GM23248 (cell line): ENCODE measurements around the gene ETHE1. TPM values are rescaled to one million over a fixed set of nuclear protein-coding genes. Genes with fewer than 3 reads are reported as not detected.
A peak's percentile ranks its signal among the peaks of the same experiment; 100 is the strongest.

Experiments
- DNase-seq: peaks from one replicate; pipeline ENCODE4 v3.0.0-alpha.2; 2015
- H2AFZ ChIP-seq: fragments of 200-600 bp; sonication (generic); 2 replicates; pipeline ENCODE4 v1.6.1; 2016; ENCODE audit warnings: antibody characterized with exemption
- H3F3A ChIP-seq: fragments of 200-600 bp; sonication (generic); 2 replicates; pipeline ENCODE4 v1.6.1; 2016; ENCODE audit warnings: mild to moderate bottlenecking, antibody characterized with exemption, mixed run types; ENCODE audit not compliant: insufficient read depth
- H3K27ac ChIP-seq: fragments of 200-600 bp; sonication (generic); 2 replicates; pipeline ENCODE4 v1.5.1; 2016; ENCODE audit warnings: mild to moderate bottlenecking
- H3K27me3 ChIP-seq: fragments of 200-600 bp; sonication (generic); replicated peaks from 2 replicates; pipeline ENCODE4 v1.6.1; 2016; ENCODE audit warnings: mild to moderate bottlenecking; ENCODE audit not compliant: insufficient read depth
- H3K36me3 ChIP-seq: fragments of 200-600 bp; sonication (generic); 2 replicates; pipeline ENCODE4 v1.6.1; 2016; ENCODE audit warnings: low read depth, mild to moderate bottlenecking
- H3K4me1 ChIP-seq: fragments of 200-600 bp; sonication (generic); 2 replicates; pipeline ENCODE4 v1.6.1; 2016; ENCODE audit warnings: mild to moderate bottlenecking; ENCODE audit not compliant: insufficient read depth
- H3K4me2 ChIP-seq: fragments of 200-600 bp; sonication (generic); one replicate; pipeline ENCODE4 v1.6.1; 2016; ENCODE audit warnings: mild to moderate bottlenecking; ENCODE audit not compliant: unreplicated experiment
- H3K4me3 ChIP-seq: fragments of 200-600 bp; sonication (generic); 2 replicates; pipeline ENCODE4 v1.5.1; 2016; ENCODE audit warnings: mild to moderate bottlenecking
- H3K79me2 ChIP-seq: fragments of 200-600 bp; sonication (generic); 2 replicates; pipeline ENCODE4 v1.6.1; 2016; ENCODE audit warnings: mild to moderate bottlenecking; ENCODE audit not compliant: insufficient read depth
- H3K9ac ChIP-seq: fragments of 200-600 bp; sonication (generic); 2 replicates; pipeline ENCODE4 v1.6.1; 2016; ENCODE audit warnings: mild to moderate bottlenecking
- H3K9me2 ChIP-seq: fragments of 200-600 bp; sonication (generic); 2 replicates; pipeline ENCODE4 v1.6.1; 2016; ENCODE audit warnings: mixed run types, mild to moderate bottlenecking, moderate library complexity; ENCODE audit not compliant: insufficient read depth
- H3K9me3 ChIP-seq: fragments of 200-600 bp; sonication (generic); one replicate; pipeline ENCODE4 v1.6.1; 2017; ENCODE audit warnings: low read depth
- H4K20me1 ChIP-seq: fragments of 200-600 bp; sonication (generic); 2 replicates; pipeline ENCODE4 v1.6.0; 2016; ENCODE audit not compliant: insufficient read depth
- EZH2 ChIP-seq: fragments of 200-600 bp; sonication (generic); IDR thresholded peaks from 2 replicates; pipeline ENCODE4 v1.6.1; 2018; ENCODE audit warnings: antibody characterized with exemption, mild to moderate bottlenecking; ENCODE audit not compliant: insufficient read depth, poor library complexity, severe bottlenecking
- EZH2phosphoT487 ChIP-seq: fragments of 200-600 bp; sonication (generic); IDR thresholded peaks from 2 replicates; pipeline ENCODE4 v1.6.1; 2018; ENCODE audit warnings: antibody characterized with exemption, moderate library complexity, mild to moderate bottlenecking, low read depth; ENCODE audit not compliant: insufficient read depth
- WGBS, 2 experiments: methylation state at CpG; one replicate each; pipeline ENCODE4 v1.1.6; 2015 to 2017; ENCODE audit warnings: low lambda C conversion rate in 2 of 2, low coverage in 1 of 2; ENCODE audit errors: missing lambda C conversion rate in 2 of 2; 5-methylcytosine and 5-hydroxymethylcytosine counted together
- in situ Hi-C: fragments of 300-500 bp; cut with MboI; formaldehyde crosslinking; loops from 2 replicates; pipeline ENCODE4 v1.15.0; 2020
- polyA plus RNA-seq: library from polyadenylated mRNA; unstranded; fragments of >200 nt; fragmentation: Nextera tagmentation; extraction: Ambion mirVana; gene quantifications from 2 replicates; pipeline ENCODE4 v1.2.1, GENCODE V29; 2016
- total RNA-seq: library from RNA; depleted of rRNA; stranded (reverse); fragments of >200 nt; shearing (Covaris generic); gene quantifications from 2 replicates; pipeline ENCODE4 v1.2.3, GENCODE V29; 2014

ETHE1 gene
- total and polyA plus RNA-seq, 2 experiments from 2014 or later: 70.8 to 100.0 TPM

GRCh38 chr19:43505186-43505456, 21.9 kb downstream of the ETHE1 start:
- Histone ChIP-seq H3K4me1 (no peaks in the 10 kb centered on the region), H3K9ac (no peak overlapping the region), H3F3A (peaks cover 22% of the 10 kb centered on the region), H2AFZ (no peak overlapping the region; the same call in 1 of the 2 replicates), H3K36me3 (peaks cover 18% of the 10 kb centered on the region; the same call in 1 of the 2 replicates), H3K4me3 (peak overlapping the region; percentile 73; the same call in 1 of the 2 replicates), H3K27ac (no peak overlapping the region), H3K9me3 (no peaks in the 10 kb centered on the region), H3K79me2 (no peaks in the 10 kb centered on the region), H3K9me2 (no peaks in the 10 kb centered on the region), H4K20me1 (no peaks in the 10 kb centered on the region), H3K4me2 (peak overlapping the region; percentile 80), H3K27me3 (no peaks in the 10 kb centered on the region)
- no peak for DNase-seq
- in situ Hi-C loops: no loop called here
- TF ChIP-seq EZH2phosphoT487 (no peak), EZH2 (no peak)
- 89 to 96% methylated on average over 3 of the region's 3 CpGs for whole genome bisulfite sequencing, 2 experiments

- in situ Hi-C loops: no loop called here
- H3K4me2 ChIP-seq: peak within 1 kb of the TSS; percentile 80
- no peaks in the 10 kb centered on the region for H3K79me2 ChIP-seq
- H3F3A ChIP-seq: peaks cover 22% of the 10 kb centered on the region
- H3K9me2 ChIP-seq: no peaks in the 10 kb centered on the region
- peak within 1 kb of the TSS; percentile 70 for H3K9ac ChIP-seq
- no peaks in the 10 kb centered on the region for H3K27me3 ChIP-seq
- TF ChIP-seq EZH2phosphoT487 (no peak), EZH2 (no peak)
- no peaks in the 10 kb centered on the region for H4K20me1 ChIP-seq
- 8 to 9% methylated on average over 27 to 41 of the region's 42 CpGs for WGBS, 2 experiments
- peak within 1 kb of the TSS; percentile 74 for H2AFZ ChIP-seq
- H3K36me3 ChIP-seq: peaks cover 13% of the 10 kb centered on the region; the same call in 1 of the 2 replicates
- H3K9me3 ChIP-seq: no peaks in the 10 kb centered on the region
- peak; percentile 59 for DNase-seq
- H3K27ac ChIP-seq: peak within 1 kb of the TSS; percentile 30
- H3K4me3 ChIP-seq: peak within 1 kb of the TSS; percentile 73
- no peaks in the 10 kb centered on the region for H3K4me1 ChIP-seq
Observed at GRCh38 chr19:43504426-43505185, 22.4 kb downstream of the ETHE1 start, which contains the start of gene PHLDB3. Gene PHLDB3 (minus strand): TSS chr19:43504746. CDS start chr19:43504118, 628 bp downstream.

- peak; percentile 96 for DNase-seq
- H3K9me2 ChIP-seq: no peaks in the 10 kb centered on the region
- H3K4me1 ChIP-seq: no peaks in the 10 kb centered on the region
- peak overlapping the region; percentile 74 for H2AFZ ChIP-seq
- H3K79me2 ChIP-seq: no peaks in the 10 kb centered on the region
- H3K4me3 ChIP-seq: peak overlapping the region; percentile 73
- no peaks in the 10 kb centered on the region for H3K27me3 ChIP-seq
- H4K20me1 ChIP-seq: no peaks in the 10 kb centered on the region
- peak overlapping the region; percentile 70 for H3K9ac ChIP-seq
- WGBS, 2 experiments: 2% methylated on average over 42 to 61 of the region's 64 CpGs
- TF ChIP-seq EZH2phosphoT487 (no peak), EZH2 (no peak)
- no peaks in the 10 kb centered on the region for H3K9me3 ChIP-seq
- peak overlapping the region; percentile 30 for H3K27ac ChIP-seq
- H3F3A ChIP-seq: peaks cover 20% of the 10 kb centered on the region
- H3K4me2 ChIP-seq: peak overlapping the region; percentile 80
- in situ Hi-C loops: no loop called here
- H3K36me3 ChIP-seq: peaks cover 9% of the 10 kb centered on the region; the same call in 1 of the 2 replicates
Observed at GRCh38 chr19:43503501-43504425, 23.2 kb downstream of the ETHE1 start.

- TF ChIP-seq EZH2 (no peak), EZH2phosphoT487 (no peak)
- no peaks in the 10 kb centered on the region for H3K79me2 ChIP-seq
- H3K36me3 ChIP-seq: peaks cover 5% of the 10 kb centered on the region; the same call in 1 of the 2 replicates
- in situ Hi-C loops: no loop called here
- no peak for DNase-seq
- WGBS, 2 experiments: 89 to 96% methylated on average over 21 to 23 of the region's 23 CpGs
- H3K9ac ChIP-seq: no peak overlapping the region
- peak overlapping the region; percentile 80 for H3K4me2 ChIP-seq
- H3K4me3 ChIP-seq: no peak overlapping the region
- no peaks in the 10 kb centered on the region for H3K9me3 ChIP-seq
- no peak overlapping the region for H3K27ac ChIP-seq
- H3F3A ChIP-seq: peaks cover 18% of the 10 kb centered on the region
- H4K20me1 ChIP-seq: no peaks in the 10 kb centered on the region
- H3K27me3 ChIP-seq: no peaks in the 10 kb centered on the region
- H2AFZ ChIP-seq: no peak overlapping the region
- no peaks in the 10 kb centered on the region for H3K4me1 ChIP-seq
- no peaks in the 10 kb centered on the region for H3K9me2 ChIP-seq
Observed at GRCh38 chr19:43502419-43502976, 24.5 kb downstream of the ETHE1 start.
